H1 (cell line): Measurements from ENCODE around the gene GADD45GIP1. TPM values are rescaled to one million over a fixed set of nuclear protein-coding genes. Genes with fewer than 3 reads are reported as not detected.
A peak's percentile ranks its signal among the peaks of the same experiment; 100 is the strongest.

ENCODE experiments used
- CTCF ChIA-PET: fragments of 300-600 bp; sonication (Branson Sonifier 250); formaldehyde crosslinking; loops from one replicate; lab custom pipeline; 2021; ENCODE audit not compliant: partially characterized antibody; lab: Charles Lee
- POLR2A ChIA-PET: fragments of 300-600 bp; sonication (Branson Sonifier 250); formaldehyde crosslinking; loops from one replicate; lab custom pipeline; 2021; ENCODE audit warnings: inconsistent platforms; ENCODE audit not compliant: partially characterized antibody; lab: Charles Lee
- DNase-seq, 2 experiments: peaks; one replicate each; pipeline versions ENCODE4 v3.0.0 to v3.0.0-alpha.2; 2010 to 2022; ENCODE audit warnings: low spot score in 2 of 2, low read depth in 1 of 2, mixed read lengths in 1 of 2
- FAIRE-seq: peaks from 2 replicates; lab custom pipeline; 2011; peaks lifted over from hg19 to GRCh38; lab: Jason Lieb, UNC
- H2AFZ ChIP-seq: 2 replicates; pipeline ENCODE4 v1.8.1; 2012; ENCODE audit warnings: low read length, inconsistent platforms
- H2AK5ac ChIP-seq: 2 replicates; pipeline ENCODE4 v1.6.1; 2013; ENCODE audit warnings: low read depth, low read length
- H2BK120ac ChIP-seq: replicated peaks from 2 replicates; pipeline ENCODE3; 2013; ENCODE audit warnings: low read depth, low read length, inconsistent platforms
- H2BK12ac ChIP-seq: 2 replicates; pipeline ENCODE4 v1.6.1; 2013; ENCODE audit warnings: low read depth, low read length
- H2BK15ac ChIP-seq: 2 replicates; pipeline ENCODE4 v1.6.1; 2013; ENCODE audit warnings: low read length
- H2BK20ac ChIP-seq: 2 replicates; pipeline ENCODE4 v1.6.1; 2013; ENCODE audit warnings: low read length
- H2BK5ac ChIP-seq: 2 replicates; pipeline ENCODE4 v1.6.1; 2013; ENCODE audit warnings: low read depth, low read length
- H3K14ac ChIP-seq: 2 replicates; pipeline ENCODE4 v1.6.1; 2013; ENCODE audit warnings: inconsistent platforms; ENCODE audit not compliant: insufficient read length
- H3K18ac ChIP-seq: 2 replicates; pipeline ENCODE4 v1.6.1; 2013; ENCODE audit warnings: low read length; ENCODE audit errors: extremely low read depth
- H3K23ac ChIP-seq: 2 replicates; pipeline ENCODE4 v1.6.1; 2013; ENCODE audit warnings: inconsistent platforms; ENCODE audit not compliant: insufficient read length
- H3K23me2 ChIP-seq: 2 replicates; pipeline ENCODE4 v1.6.1; 2013; ENCODE audit warnings: low read depth, low read length
- H3K27ac ChIP-seq: 2 replicates; pipeline ENCODE4 v1.6.1; 2011; ENCODE audit warnings: low read depth, low read length, inconsistent platforms
- H3K27me3 ChIP-seq, 4 experiments: replicated peaks in 1 of 4; 1 replicate in 1 of 4; 2 replicates in 3 of 4; pipeline versions ENCODE4 v1.6.1 to v1.8.1; 2011 to 2013; ENCODE audit warnings: low read length in 3 of 4, mild to moderate bottlenecking in 3 of 4, inconsistent platforms in 2 of 4, mixed read lengths in 2 of 4, moderate library complexity in 1 of 4; ENCODE audit not compliant: control insufficient read depth in 3 of 4, insufficient read depth in 3 of 4; ENCODE audit errors: extremely low read depth in 1 of 4
- H3K36me3 ChIP-seq, 4 experiments: 2 replicates each; pipeline versions ENCODE4 v1.6.1 to v1.8.1; 2011 to 2013; ENCODE audit warnings: mild to moderate bottlenecking in 4 of 4, low read length in 3 of 4, moderate library complexity in 2 of 4, control low read depth in 1 of 4, inconsistent platforms in 1 of 4; ENCODE audit not compliant: insufficient read depth in 4 of 4, control insufficient read depth in 2 of 4
- H3K4ac ChIP-seq: replicated peaks from 2 replicates; pipeline ENCODE3; 2013; ENCODE audit warnings: low read length, low read depth, mixed read lengths, inconsistent platforms; ENCODE audit not compliant: insufficient read length
- H3K4me1 ChIP-seq, 4 experiments: replicated peaks in 1 of 4; 1 replicate in 1 of 4; 2 replicates in 3 of 4; pipeline versions ENCODE4 v1.6.1 to v1.8.1; 2011 to 2013; ENCODE audit warnings: low read length in 3 of 4, inconsistent platforms in 2 of 4, mixed read lengths in 1 of 4; ENCODE audit not compliant: insufficient read depth in 4 of 4, control insufficient read depth in 3 of 4
- H3K4me2 ChIP-seq, 2 experiments: 2 replicates each; pipeline versions ENCODE4 v1.6.1 to v1.8.1; 2011 to 2013; ENCODE audit warnings: low read depth in 2 of 2, low read length in 2 of 2, control low read depth in 1 of 2, inconsistent platforms in 1 of 2, mild to moderate bottlenecking in 1 of 2; ENCODE audit not compliant: insufficient read depth in 1 of 2
- H3K4me3 ChIP-seq, 4 experiments: fragments of 200-600, 300-600 bp in 1 of 4; sonication (generic), shearing (Covaris generic), sonication (Bioruptor Twin) in 1 of 4; 2 replicates each; pipeline versions ENCODE4 v1.5.1 to v1.8.1; 2011 to 2016; ENCODE audit warnings: low read length in 4 of 4, low read depth in 3 of 4, control low read depth in 2 of 4, inconsistent platforms in 2 of 4, mild to moderate bottlenecking in 2 of 4, mixed read lengths in 1 of 4, moderate library complexity in 1 of 4; ENCODE audit not compliant: insufficient read depth in 2 of 4; ENCODE audit errors: extremely low read depth in 1 of 4
- H3K56ac ChIP-seq: replicated peaks from 2 replicates; pipeline ENCODE3; 2013; ENCODE audit warnings: low read depth, mild to moderate bottlenecking, mixed read lengths, low read length, inconsistent platforms; ENCODE audit not compliant: insufficient read length
- H3K79me1 ChIP-seq: 2 replicates; pipeline ENCODE4 v1.6.1; 2013; ENCODE audit warnings: low read depth, low read length, control low read depth
- H3K79me2 ChIP-seq, 2 experiments: 2 replicates each; pipeline versions ENCODE4 v1.6.1 to v1.8.1; 2012 to 2013; ENCODE audit warnings: low read length in 2 of 2, mild to moderate bottlenecking in 2 of 2, inconsistent platforms in 1 of 2; ENCODE audit not compliant: insufficient read depth in 2 of 2, control insufficient read depth in 1 of 2
- H3K9ac ChIP-seq, 4 experiments: replicated peaks in 1 of 4; 1 replicate in 1 of 4; 2 replicates in 3 of 4; pipeline versions ENCODE4 v1.6.1 to v1.8.1; 2011 to 2013; ENCODE audit warnings: low read depth in 3 of 4, low read length in 3 of 4, control low read depth in 2 of 4, mild to moderate bottlenecking in 2 of 4, moderate library complexity in 2 of 4, inconsistent platforms in 1 of 4; ENCODE audit errors: extremely low read depth in 1 of 4
- H3K9me3 ChIP-seq, 2 experiments: 2 replicates each; pipeline versions ENCODE4 v1.6.1 to v1.8.1; 2012 to 2013; ENCODE audit warnings: mild to moderate bottlenecking in 2 of 2, moderate library complexity in 2 of 2, control low read depth in 1 of 2, inconsistent platforms in 1 of 2, low read depth in 1 of 2, low read length in 1 of 2, mixed read lengths in 1 of 2; ENCODE audit not compliant: insufficient read depth in 2 of 2
- H4K20me1 ChIP-seq, 2 experiments: replicated peaks in 1 of 2; 2 replicates each; pipeline versions ENCODE3 to v1.8.1; 2011 to 2013; ENCODE audit warnings: inconsistent platforms in 2 of 2, low read length in 2 of 2, mild to moderate bottlenecking in 1 of 2; ENCODE audit not compliant: insufficient read depth in 2 of 2, control insufficient read depth in 1 of 2
- H4K5ac ChIP-seq: 2 replicates; pipeline ENCODE4 v1.6.1; 2013; ENCODE audit warnings: low read length, low read depth, mixed read lengths, inconsistent platforms; ENCODE audit not compliant: insufficient read length
- H4K8ac ChIP-seq: 2 replicates; pipeline ENCODE4 v1.8.0; 2013; ENCODE audit warnings: mild to moderate bottlenecking, moderate library complexity, low read length, inconsistent platforms; ENCODE audit not compliant: insufficient read depth; ENCODE audit errors: extremely low read depth
- H4K91ac ChIP-seq: replicated peaks from 2 replicates; pipeline ENCODE3; 2013; ENCODE audit warnings: low read length, mixed read lengths, inconsistent platforms; ENCODE audit not compliant: insufficient read length
- E2F6 ChIP-seq: IDR thresholded peaks from 2 replicates; pipeline ENCODE4 v1.6.1; 2012; ENCODE audit warnings: inconsistent platforms
- POLR2AphosphoS5 ChIP-seq: IDR thresholded peaks from 2 replicates; pipeline ENCODE4 v1.6.1; 2011; ENCODE audit warnings: low read depth, low read length
- WGBS, 2 experiments: shearing (Covaris generic) in 1 of 2; methylation state at CpG; one replicate each; pipeline versions ENCODE4 v1.1.6 to v1.1.7; 2013 to 2015; ENCODE audit warnings: low lambda C conversion rate in 2 of 2, mixed read lengths in 2 of 2, inconsistent platforms in 1 of 2, low coverage in 1 of 2, missing lambda C conversion rate in 1 of 2; ENCODE audit not compliant: insufficient replicate concordance in 2 of 2, insufficient coverage in 1 of 2, insufficient read length in 1 of 2; ENCODE audit errors: extremely low coverage in 1 of 2, missing lambda C conversion rate in 1 of 2; 5-methylcytosine and 5-hydroxymethylcytosine counted together
- polyA plus RNA-seq, 7 experiments: library from polyadenylated mRNA; depleted of rRNA in 3 of 7; stranded (reverse) in 5 of 7; unstranded in 2 of 7; fragments of >200 nt in 5 of 7; fragments of 200-250 nt in 2 of 7; gene quantifications; 1 replicate in 5 of 7; 2 replicates in 1 of 7; 4 replicates in 1 of 7; pipeline versions ENCODE4 v1.2.1 to v1.2.3, GENCODE V29; 2011 to 2013; ENCODE audit warnings: missing spikeins in 2 of 7, mixed read lengths in 2 of 7
- total RNA-seq: library from RNA; stranded (reverse); fragmentation: NEBNext Ultra II Directional; extraction: Animal tissue kit (Norgen Biotek cat#: 25700); gene quantifications from 2 replicates; pipeline ENCODE4 v1.2.1, GENCODE V29; 2021

The GADD45GIP1 gene
- total and polyA plus RNA-seq, 2 of the 8 experiments (the other 6 are each of a cell fraction or from before 2014, with no cell fraction given), result 42.2 to 42.6 TPM

- H4K20me1 ChIP-seq, result peaks cover 0 to 9% of the 10 kb centered on the region in 2 experiments
- H2BK12ac ChIP-seq, result no peak overlapping the region
- no peak overlapping the region for H4K8ac ChIP-seq
- no peak overlapping the region for H3K4me3 ChIP-seq
- peaks cover 0 to 4% (median 2%) of the 10 kb centered on the region in 4 experiments; a peak in 3 of 7 replicates for H3K4me1 ChIP-seq
- H2BK20ac ChIP-seq, result no peak overlapping the region
- H3K79me2 ChIP-seq, result peaks cover 4 to 27% of the 10 kb centered on the region in 2 experiments; a peak in 3 of 4 replicates
- peaks cover 6% of the 10 kb centered on the region for H3K23me2 ChIP-seq
- H4K91ac ChIP-seq, result no peak overlapping the region
- H3K79me1 ChIP-seq, result peaks cover 4% of the 10 kb centered on the region; the same call in 1 of the 2 replicates
- no peak overlapping the region for H4K5ac ChIP-seq
- H2BK15ac ChIP-seq, result no peak overlapping the region
- no peak overlapping the region for H3K9ac ChIP-seq
- H3K14ac ChIP-seq, result no peak overlapping the region
- H3K18ac ChIP-seq, result no peak overlapping the region
- ChIA-PET POLR2A (interaction anchor here (0.7 to 8.1 kb wide), 21 partner anchors 7 to 158 kb away, joined by 3 to 71 read pairs (median 4); partner anchors contain the start of genes CALR, GCDH, KLF1 and RAD23A), CTCF (interaction anchor here (0.7 to 6.7 kb wide), 3 partner anchors 12 to 79 kb away, joined by 3 to 62 read pairs (median 3); no protein-coding TSS in a partner anchor)
- no peak overlapping the region; a peak in 1 of 4 replicates for H3K4me2 ChIP-seq
- no peaks in the 10 kb centered on the region for H3K27me3 ChIP-seq
- WGBS, 2 experiments, result 89% methylated on average over 1 of the region's 1 CpG; no CpG with 5 or more reads in 1 of the 2 experiments
- no peak overlapping the region for H3K23ac ChIP-seq
- no peak overlapping the region for H2BK5ac ChIP-seq
- H3K36me3 ChIP-seq, result peaks cover 7 to 39% (median 13%) of the 10 kb centered on the region in 4 experiments
- no peak overlapping the region for H3K56ac ChIP-seq
- DNase-seq (no peak), FAIRE-seq (no peak)
- no peak overlapping the region for H2BK120ac ChIP-seq
- H3K27ac ChIP-seq, result no peak overlapping the region; the same call in 1 of the 2 replicates
- H2AK5ac ChIP-seq, result no peak overlapping the region
- no peak overlapping the region for H2AFZ ChIP-seq
- H3K9me3 ChIP-seq, result no peaks in the 10 kb centered on the region
- no peak overlapping the region for H3K4ac ChIP-seq
- TF ChIP-seq POLR2AphosphoS5 (0 out of 2 replicates have a peak, but pooled peaks have one; percentile 5), E2F6 (no peak)
- TF ChIP-seq, all 59 proteins: peak for 1
Measured at GRCh38 chr19:12954612-12954962, 2.4 kb downstream of the GADD45GIP1 start.
